Tongue (tissue), 2 donors: ENCODE measurements around the gene ACER1. TPM values are rescaled to one million over a fixed set of nuclear protein-coding genes. Genes with fewer than 3 reads are reported as not detected.

Experiments used
- DNase-seq: peaks from one replicate; pipeline ENCODE4 v3.0.0-alpha.2; 2015
- total RNA-seq: library from RNA; depleted of rRNA; stranded (reverse); fragments of >200 nt; gene quantifications from one replicate; pipeline ENCODE4 v1.2.3, GENCODE V29; 2014

ACER1 gene
- total RNA-seq, 1 donor from 2014 or later, result not detected

- no peak for DNase-seq
Measured at GRCh38 chr19:6267552-6268381, 65.6 kb downstream of the ACER1 start.

GRCh38 chr19:6264803-6265202, 68.6 kb downstream of the ACER1 start:
- no peak for DNase-seq

GRCh38 chr19:6263735-6264444, 69.5 kb downstream of the ACER1 start:
- peak; percentile 46 for DNase-seq

- no peak for DNase-seq
Measured at GRCh38 chr19:6263306-6263705, 70.1 kb downstream of the ACER1 start.

- no peak for DNase-seq
Measured at GRCh38 chr19:6262519-6262918, 70.9 kb downstream of the ACER1 start.

GRCh38 chr19:6261883-6262282, 71.5 kb downstream of the ACER1 start:
- no peak for DNase-seq

GRCh38 chr19:6260912-6261650, 72.3 kb downstream of the ACER1 start:
- no peak for DNase-seq

- no peak for DNase-seq
Measured at GRCh38 chr19:6260376-6260775, 73.0 kb downstream of the ACER1 start.

- peak; percentile 53 for DNase-seq
Measured at GRCh38 chr19:6259312-6259861, 74.0 kb downstream of the ACER1 start.

GRCh38 chr19:6258812-6259311, 74.5 kb downstream of the ACER1 start:
- no peak for DNase-seq

Other genes starting within 250 kb of the ACER1 start
- 12.5 TPM for gene RFX2, start 223.1 kb downstream of the ACER1 start, total RNA-seq
- not detected for gene ACSBG2, start 197.9 kb downstream of the ACER1 start, total RNA-seq
- gene MLLT1, start 53.6 kb downstream of the ACER1 start, total RNA-seq, result 7.5 TPM
- gene CLPP, start 27.9 kb upstream of the ACER1 start, total RNA-seq, result 34.8 TPM
- 92.1 TPM for gene ALKBH7, start 39.2 kb upstream of the ACER1 start, total RNA-seq
- 1.5 TPM for gene PSPN, start 42.3 kb upstream of the ACER1 start, total RNA-seq
- 32.1 TPM for gene GTF2F1, start 59.6 kb upstream of the ACER1 start, total RNA-seq
- 125 TPM for gene KHSRP, start 91.2 kb upstream of the ACER1 start, total RNA-seq
- 0.41 TPM for gene SLC25A41, start 100.2 kb upstream of the ACER1 start, total RNA-seq
- 46.7 TPM for gene SLC25A23, start 126.2 kb upstream of the ACER1 start, total RNA-seq
- 2.7 TPM for gene CRB3, start 130.7 kb upstream of the ACER1 start, total RNA-seq
- 0.51 TPM for gene DENND1C, start 148.2 kb upstream of the ACER1 start, total RNA-seq
- 1.6 TPM for gene TUBB4A, start 168.7 kb upstream of the ACER1 start, total RNA-seq
- gene TNFSF9, start 197.4 kb upstream of the ACER1 start, total RNA-seq, result 0.62 TPM